Measurements from ENCODE around the gene LTBP1. TPM values are rescaled to one million over a fixed set of nuclear protein-coding genes. Genes with fewer than 3 reads are reported as not detected.

Gene LTBP1
- total RNA-seq, 3 donors from 2014 or later (not counting 1 experiment from before 2014, with no cell fraction given): 1.7 to 4.7 (median 3.5) TPM

DNA sequence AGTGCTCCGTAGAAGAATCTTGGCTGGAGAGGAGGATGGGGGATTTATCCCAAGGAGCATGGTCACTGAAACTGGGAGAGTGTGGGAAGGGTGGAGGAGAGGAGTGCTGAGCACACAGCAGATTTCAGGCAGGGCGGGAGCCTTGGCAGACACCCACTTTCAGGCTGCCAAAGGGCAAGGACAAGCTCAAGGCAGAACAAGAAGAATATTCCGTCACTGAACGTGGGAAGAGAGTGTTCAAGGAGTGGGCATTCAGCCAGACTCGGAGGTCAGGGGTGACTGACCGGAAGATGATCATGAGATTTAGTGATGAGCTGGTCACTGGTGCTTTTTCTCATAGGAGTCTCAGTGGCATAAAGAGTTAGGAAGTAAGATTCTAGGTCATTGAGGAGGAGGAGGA lies 393.5 kb downstream of the LTBP1 start:
- Mint-ChIP-seq H3K9me3 (no peaks in the 10 kb centered on the region), H3K4me1 (no peaks in the 10 kb centered on the region), H3K27ac (no peak overlapping the region), H3K4me3 (no peak overlapping the region), H3K27me3 (ENCODE audit: low read depth in 2 of 2) (peaks cover 0 to 3% of the 10 kb centered on the region in 2 donors), H3K36me3 (no peaks in the 10 kb centered on the region)
- Histone ChIP-seq H3K4me1 (ENCODE audit: control insufficient read depth, insufficient read depth, low read length) (no peaks in the 10 kb centered on the region), H3K27me3 (ENCODE audit: control insufficient read depth, insufficient read depth, low read length) (no peaks in the 10 kb centered on the region), H3K27ac (ENCODE audit: low read length) (no peak overlapping the region), H3K4me3 (ENCODE audit: low read length) (no peak overlapping the region), H3K36me3 (ENCODE audit: control insufficient read depth, insufficient read depth, low read length) (no peaks in the 10 kb centered on the region), H3K9me3 (ENCODE audit: control insufficient read depth, insufficient read depth, low read length) (no peaks in the 10 kb centered on the region)
- 90% methylated on average over 6 of the region's 6 CpGs for WGBS (ENCODE audit: insufficient coverage)
- no peak for DNase-seq
- TF ChIP-seq, protein P1, sequence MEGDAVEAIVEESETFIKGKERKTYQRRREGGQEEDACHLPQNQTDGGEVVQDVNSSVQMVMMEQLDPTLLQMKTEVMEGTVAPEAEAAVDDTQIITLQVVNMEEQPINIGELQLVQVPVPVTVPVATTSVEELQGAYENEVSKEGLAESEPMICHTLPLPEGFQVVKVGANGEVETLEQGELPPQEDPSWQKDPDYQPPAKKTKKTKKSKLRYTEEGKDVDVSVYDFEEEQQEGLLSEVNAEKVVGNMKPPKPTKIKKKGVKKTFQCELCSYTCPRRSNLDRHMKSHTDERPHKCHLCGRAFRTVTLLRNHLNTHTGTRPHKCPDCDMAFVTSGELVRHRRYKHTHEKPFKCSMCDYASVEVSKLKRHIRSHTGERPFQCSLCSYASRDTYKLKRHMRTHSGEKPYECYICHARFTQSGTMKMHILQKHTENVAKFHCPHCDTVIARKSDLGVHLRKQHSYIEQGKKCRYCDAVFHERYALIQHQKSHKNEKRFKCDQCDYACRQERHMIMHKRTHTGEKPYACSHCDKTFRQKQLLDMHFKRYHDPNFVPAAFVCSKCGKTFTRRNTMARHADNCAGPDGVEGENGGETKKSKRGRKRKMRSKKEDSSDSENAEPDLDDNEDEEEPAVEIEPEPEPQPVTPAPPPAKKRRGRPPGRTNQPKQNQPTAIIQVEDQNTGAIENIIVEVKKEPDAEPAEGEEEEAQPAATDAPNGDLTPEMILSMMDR (IDR thresholded peaks at IDR 0.05): no peak
- no peak for ATAC-seq
- intact Hi-C loops (cut with micrococcal nuclease): no loop called here

DNA sequence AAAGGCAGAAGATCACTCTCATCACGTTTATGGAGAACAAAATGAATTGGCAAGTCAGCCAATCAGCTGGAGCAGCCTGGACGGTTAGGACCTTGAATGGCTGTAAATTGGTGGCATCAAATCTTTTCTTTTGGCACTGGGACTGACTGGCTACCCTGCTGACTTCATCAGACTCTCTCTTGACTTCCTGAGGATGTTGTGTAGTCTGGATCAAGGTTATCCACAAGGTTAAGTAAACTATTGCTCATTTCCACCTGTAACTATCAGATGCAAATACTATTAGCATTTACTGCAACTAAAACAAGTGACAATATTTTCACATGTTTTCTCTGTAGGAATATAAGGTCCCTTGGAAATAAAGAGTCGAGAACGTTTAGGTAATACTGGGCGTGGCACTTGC lies 395.4 kb downstream of the LTBP1 start:
- 88% methylated on average over 5 of the region's 5 CpGs for whole genome bisulfite sequencing (ENCODE audit: insufficient coverage)
- Mint-ChIP-seq H3K4me3 (no peak overlapping the region), H3K9me3 (no peaks in the 10 kb centered on the region), H3K27ac (no peak overlapping the region), H3K4me1 (no peaks in the 10 kb centered on the region), H3K27me3 (ENCODE audit: low read depth in 2 of 2) (peaks cover 0 to 3% of the 10 kb centered on the region in 2 donors), H3K36me3 (no peaks in the 10 kb centered on the region)
- no peaks in the 10 kb centered on the region for H3K9me3 ChIP-seq (ENCODE audit: control insufficient read depth, insufficient read depth, low read length)
- TF ChIP-seq, protein P1 (IDR thresholded peaks at IDR 0.05): no peak
- H3K4me3 ChIP-seq (ENCODE audit: low read length): no peak overlapping the region
- ATAC-seq: no peak
- intact Hi-C loops (cut with micrococcal nuclease): no loop called here
- H3K4me1 ChIP-seq (ENCODE audit: control insufficient read depth, insufficient read depth, low read length): no peaks in the 10 kb centered on the region
- H3K27ac ChIP-seq (ENCODE audit: low read length): no peak overlapping the region
- DNase-seq: no peak
- H3K27me3 ChIP-seq (ENCODE audit: control insufficient read depth, insufficient read depth, low read length): no peaks in the 10 kb centered on the region
- H3K36me3 ChIP-seq (ENCODE audit: control insufficient read depth, insufficient read depth, low read length): no peaks in the 10 kb centered on the region

DNA sequence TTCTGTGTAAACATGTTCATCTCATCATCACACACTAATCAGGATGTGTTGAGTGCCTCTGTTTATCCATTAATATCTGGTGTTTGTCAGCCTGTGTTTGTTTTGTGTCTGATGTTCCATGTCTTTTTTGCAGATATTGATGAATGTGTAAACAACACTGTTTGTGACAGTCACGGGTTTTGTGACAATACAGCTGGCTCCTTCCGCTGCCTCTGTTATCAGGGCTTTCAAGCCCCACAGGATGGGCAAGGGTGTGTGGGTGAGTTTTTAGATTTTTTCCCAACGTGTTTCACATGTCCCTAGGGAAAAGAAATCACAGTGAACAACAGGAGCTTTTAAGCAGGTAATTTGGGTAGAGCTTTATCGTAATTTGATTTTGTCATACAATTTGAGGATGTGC lies 396.0 kb downstream of the LTBP1 start:
- intact Hi-C loops (cut with micrococcal nuclease): no loop called here
- Histone ChIP-seq H3K27ac (ENCODE audit: low read length) (no peak overlapping the region), H3K27me3 (ENCODE audit: control insufficient read depth, insufficient read depth, low read length) (no peaks in the 10 kb centered on the region), H3K36me3 (ENCODE audit: control insufficient read depth, insufficient read depth, low read length) (no peaks in the 10 kb centered on the region), H3K4me1 (ENCODE audit: control insufficient read depth, insufficient read depth, low read length) (no peaks in the 10 kb centered on the region), H3K9me3 (ENCODE audit: control insufficient read depth, insufficient read depth, low read length) (no peaks in the 10 kb centered on the region), H3K4me3 (ENCODE audit: low read length) (no peak overlapping the region)
- H3K4me3 Mint-ChIP-seq: no peak overlapping the region
- peaks cover 0 to 3% of the 10 kb centered on the region in 2 donors for H3K27me3 Mint-ChIP-seq (ENCODE audit: low read depth in 2 of 2)
- ATAC-seq: no peak
- no peaks in the 10 kb centered on the region for H3K9me3 Mint-ChIP-seq
- 74% methylated on average over 4 of the region's 4 CpGs for WGBS (ENCODE audit: insufficient coverage)
- TF ChIP-seq, protein P1 (IDR thresholded peaks at IDR 0.05): no peak
- H3K4me1 Mint-ChIP-seq: no peaks in the 10 kb centered on the region
- DNase-seq: no peak
- no peaks in the 10 kb centered on the region for H3K36me3 Mint-ChIP-seq
- H3K27ac Mint-ChIP-seq: no peak overlapping the region

DNA sequence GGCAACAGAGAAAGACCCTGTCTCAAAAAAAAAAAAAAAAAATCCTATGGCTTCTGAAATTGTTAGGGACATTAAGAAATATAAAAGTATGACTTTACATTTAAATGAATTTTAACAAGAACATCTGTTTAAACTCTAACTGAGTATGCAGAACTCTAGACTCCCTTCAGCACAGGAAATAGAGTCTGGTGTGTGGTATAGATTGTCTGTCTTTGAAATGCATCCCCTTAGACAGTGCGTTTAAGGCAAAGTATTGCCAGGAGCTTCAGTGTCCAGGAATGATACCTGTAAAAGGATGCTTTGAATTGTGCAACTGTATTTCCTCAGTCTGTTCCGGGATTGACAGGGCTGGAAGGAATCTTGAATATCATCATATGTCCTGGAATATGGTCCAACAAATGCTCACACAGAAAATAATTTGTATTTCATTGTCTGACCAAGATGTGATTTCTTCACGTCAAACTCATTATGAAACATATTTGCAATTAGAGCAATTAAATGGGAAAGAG lies 396.7 kb downstream of the LTBP1 start:
- H3K4me3 ChIP-seq (ENCODE audit: low read length): no peak overlapping the region
- H3K27me3 ChIP-seq (ENCODE audit: control insufficient read depth, insufficient read depth, low read length): no peaks in the 10 kb centered on the region
- H3K4me1 ChIP-seq (ENCODE audit: control insufficient read depth, insufficient read depth, low read length): no peaks in the 10 kb centered on the region
- Mint-ChIP-seq H3K4me1 (no peaks in the 10 kb centered on the region), H3K36me3 (no peaks in the 10 kb centered on the region), H3K27ac (no peak overlapping the region), H3K27me3 (ENCODE audit: low read depth in 2 of 2) (peaks cover 0 to 3% of the 10 kb centered on the region in 2 donors), H3K4me3 (no peak overlapping the region), H3K9me3 (no peaks in the 10 kb centered on the region)
- no peaks in the 10 kb centered on the region for H3K36me3 ChIP-seq (ENCODE audit: control insufficient read depth, insufficient read depth, low read length)
- no peaks in the 10 kb centered on the region for H3K9me3 ChIP-seq (ENCODE audit: control insufficient read depth, insufficient read depth, low read length)
- no peak overlapping the region for H3K27ac ChIP-seq (ENCODE audit: low read length)
- TF ChIP-seq, protein P1 (IDR thresholded peaks at IDR 0.05): no peak
- ATAC-seq: no peak
- WGBS (ENCODE audit: insufficient coverage): 64% methylated on average over 2 of the region's 3 CpGs
- intact Hi-C loops (cut with micrococcal nuclease): no loop called here
- DNase-seq: no peak

Measured in natural killer cell (primary cell).